GM19452 (cell line): ENCODE results near the gene ARHGAP4.
A peak's percentile ranks its signal among the peaks of the same experiment; 100 is the strongest.

Experiments used
- ATAC-seq: cut with Tn5 transposase; IDR thresholded peaks from one replicate; pipeline ENCODE4 v1.9.1; 2021; ENCODE audit not compliant: unreplicated experiment

The ARHGAP4 gene

DNA sequence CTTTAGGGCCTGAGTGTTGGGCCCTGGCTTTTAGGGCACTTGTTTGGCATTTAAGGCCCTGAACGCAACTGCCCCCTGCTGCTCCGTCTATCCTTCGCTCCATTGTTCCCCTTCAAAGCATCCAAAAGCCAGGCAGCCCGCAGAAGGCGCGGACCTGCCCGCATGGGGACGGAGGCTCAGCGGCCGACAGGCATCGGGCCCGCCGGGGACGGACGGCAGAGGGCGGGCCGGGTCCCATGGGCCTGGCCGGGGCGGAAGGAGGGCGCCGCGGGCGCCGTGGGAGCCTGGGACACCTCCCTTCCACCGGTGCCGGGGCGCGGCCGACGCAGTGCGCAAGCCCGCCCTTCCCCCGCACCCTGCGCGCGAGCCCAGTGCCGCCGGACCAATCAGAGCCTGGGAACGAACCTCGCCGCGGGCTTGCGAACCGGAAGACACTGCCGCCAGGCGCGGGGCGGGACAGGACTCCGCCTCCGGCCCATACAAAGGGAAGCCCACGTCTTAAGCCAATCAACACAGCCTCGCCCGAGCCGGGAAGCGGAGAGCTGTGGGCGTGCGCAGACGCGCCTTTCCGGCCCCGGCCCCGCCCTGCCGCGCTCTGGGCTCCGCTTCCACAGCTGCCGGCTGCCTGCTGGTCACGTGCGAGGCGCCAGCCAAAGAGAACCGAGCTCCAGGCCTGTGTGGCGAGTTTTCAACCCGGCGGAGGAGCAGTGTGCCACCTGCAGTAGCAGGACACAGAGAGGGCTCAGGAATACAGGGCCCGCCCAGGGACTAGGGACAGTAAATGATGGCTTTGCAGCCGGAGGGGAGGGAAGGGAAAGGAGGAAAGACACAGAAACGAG is 2.1 kb upstream of the ARHGAP4 start:
- ATAC-seq, result peak; percentile 65

DNA sequence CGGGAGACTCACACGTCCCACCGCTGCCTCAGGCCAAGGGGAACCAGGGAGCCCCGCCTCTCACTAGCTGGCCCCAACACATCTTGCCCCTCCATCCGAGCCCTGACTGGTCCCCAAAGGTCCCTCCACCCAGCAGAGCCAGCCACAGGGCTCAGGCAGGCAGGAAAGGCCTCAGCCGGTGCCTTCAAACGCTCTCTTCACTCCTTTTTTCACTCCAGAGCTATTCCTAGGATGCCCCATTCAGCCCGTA is 1.5 kb upstream of the ARHGAP4 start:
- no peak for ATAC-seq

GRCh38 chrX:153926858-153927671 is 1.0 kb upstream of the ARHGAP4 start:
- peak; percentile 44 for ATAC-seq

GRCh38 chrX:153926552-153926857 is 441 bp upstream of the ARHGAP4 start:
- ATAC-seq, result no peak

GRCh38 chrX:153925387-153925738 is 701 bp downstream of the ARHGAP4 start:
- ATAC-seq, result no peak

DNA sequence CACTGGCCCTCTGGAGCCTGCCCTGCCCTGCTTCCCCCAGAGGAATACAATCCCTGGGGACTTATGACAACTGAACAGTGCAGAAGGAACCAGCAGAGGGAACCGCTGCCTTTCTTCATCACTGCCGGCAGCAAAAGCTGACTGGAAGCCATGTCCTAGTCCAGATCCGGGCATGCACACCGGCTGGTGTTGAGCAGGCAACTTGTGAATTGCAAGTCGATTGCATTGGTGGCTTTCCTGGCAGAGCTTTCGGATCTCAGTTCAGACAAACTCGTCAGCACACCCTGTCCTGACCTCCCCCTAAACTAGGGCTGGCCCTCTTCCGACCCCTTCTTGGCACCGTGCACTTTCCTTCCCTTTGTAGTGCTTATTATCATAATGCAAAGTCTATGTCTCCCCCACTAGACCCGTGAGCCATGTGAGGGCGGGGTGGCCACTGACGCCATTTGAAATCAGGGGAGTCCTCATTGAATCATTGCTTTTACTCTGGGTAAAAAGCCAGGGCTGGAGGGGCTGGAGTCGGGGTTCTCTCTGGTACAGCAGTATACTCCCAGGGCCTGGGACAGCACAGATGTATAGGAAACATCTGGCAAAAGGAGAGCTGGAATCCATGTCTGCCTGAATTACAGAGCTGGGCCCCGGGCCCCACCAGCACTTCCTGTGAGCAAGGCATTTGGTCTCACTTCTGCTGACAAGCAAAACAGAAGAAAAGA is 1.8 kb downstream of the ARHGAP4 start:
- ATAC-seq, result no peak

DNA sequence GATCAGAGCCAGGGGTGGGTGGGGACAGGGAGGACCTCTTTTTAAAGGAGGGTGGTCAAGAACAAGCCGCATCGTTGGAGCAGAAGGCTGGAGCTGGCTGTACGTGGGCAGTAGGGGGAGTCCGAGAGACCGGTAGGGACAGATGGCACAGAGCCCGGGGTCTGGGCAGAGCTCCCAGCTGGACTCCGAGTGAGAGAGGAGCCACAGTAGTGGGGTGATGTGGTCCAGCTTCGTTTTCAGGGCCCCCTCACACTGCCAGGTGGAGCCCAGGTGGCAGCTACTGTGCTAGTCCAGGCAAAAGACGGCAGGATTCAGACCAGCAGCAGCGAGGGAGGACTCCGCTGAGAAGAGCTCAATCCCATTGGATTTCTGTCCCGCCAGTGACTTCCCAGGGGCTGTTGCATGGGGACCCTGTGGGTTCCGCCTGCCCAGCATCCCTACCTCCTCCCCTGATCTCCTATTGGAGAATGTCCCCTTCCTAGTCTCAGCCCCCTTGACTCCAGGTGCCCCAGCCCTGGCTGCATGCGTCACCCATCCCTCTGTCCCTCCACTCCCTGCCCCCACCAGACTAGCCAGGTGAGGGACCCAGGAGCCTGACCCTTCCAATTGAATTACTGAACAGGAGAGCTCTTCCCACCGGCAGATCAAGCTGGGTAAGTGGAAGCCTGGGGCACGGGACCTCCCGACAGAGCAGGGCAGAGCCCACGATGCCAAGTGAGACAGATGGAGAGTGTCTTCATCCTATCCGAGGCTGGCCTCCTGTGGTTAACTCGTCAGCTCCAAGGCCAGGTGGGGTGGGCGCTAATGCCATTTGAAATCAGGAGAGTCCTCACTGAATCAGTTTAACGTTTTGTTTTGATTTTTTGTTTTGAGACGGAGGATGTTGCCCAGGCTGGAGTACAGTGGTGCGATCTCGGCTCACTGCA is 2.9 kb downstream of the ARHGAP4 start:
- no peak for ATAC-seq

DNA sequence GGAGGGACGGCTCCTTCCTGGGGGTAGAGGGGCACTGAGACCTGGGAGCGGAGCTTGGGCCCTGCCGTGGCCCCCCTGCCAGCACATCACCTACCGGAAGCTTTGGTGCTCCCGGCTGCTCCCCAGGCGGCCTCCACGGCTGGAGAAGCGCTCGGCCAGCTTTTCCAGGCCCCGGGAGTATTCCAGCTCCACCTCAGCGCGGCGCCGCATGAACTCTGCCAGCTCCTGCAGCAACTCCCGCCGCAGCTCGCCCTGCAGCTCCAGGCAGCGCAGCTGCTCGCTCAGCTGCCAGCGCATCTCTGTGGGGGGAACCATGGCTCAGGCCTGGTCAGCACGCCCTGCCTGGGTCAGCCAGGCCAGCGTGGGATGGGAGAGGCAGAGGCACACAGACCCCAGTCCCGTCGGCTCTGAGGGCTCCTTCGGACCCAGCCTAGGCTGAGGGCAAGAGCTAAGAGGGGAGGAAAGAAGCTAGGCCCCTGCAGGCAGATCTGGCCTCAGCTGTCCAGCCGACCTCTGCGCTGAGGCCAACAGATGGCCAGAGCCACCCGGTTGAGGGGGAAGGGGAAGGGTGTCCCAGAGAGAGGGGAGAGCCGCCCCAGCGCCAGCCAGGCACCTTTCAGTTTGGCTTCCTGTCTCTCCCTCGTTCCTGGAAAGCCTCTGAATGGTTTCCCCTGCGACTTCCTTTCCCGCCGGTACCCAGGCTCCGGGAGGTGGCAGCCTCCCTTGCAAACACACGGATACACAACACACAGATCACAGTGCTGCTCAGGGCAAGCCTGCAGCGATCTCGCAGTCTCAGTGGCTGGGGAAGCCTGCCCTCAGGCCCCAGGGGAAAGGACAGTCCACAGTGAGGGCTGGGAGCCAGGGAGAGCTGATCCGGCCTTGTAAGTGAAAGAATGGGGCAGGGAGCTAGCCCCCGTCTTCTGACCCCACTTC is 4.3 kb downstream of the ARHGAP4 start:
- no peak for ATAC-seq

- ATAC-seq, result no peak
Observed at GRCh38 chrX:153921070-153921469, 5.0 kb downstream of the ARHGAP4 start.

GRCh38 chrX:153920546-153920945 is 5.5 kb downstream of the ARHGAP4 start:
- no peak for ATAC-seq

- no peak for ATAC-seq
Observed at GRCh38 chrX:153919281-153919680, 6.8 kb downstream of the ARHGAP4 start.

DNA sequence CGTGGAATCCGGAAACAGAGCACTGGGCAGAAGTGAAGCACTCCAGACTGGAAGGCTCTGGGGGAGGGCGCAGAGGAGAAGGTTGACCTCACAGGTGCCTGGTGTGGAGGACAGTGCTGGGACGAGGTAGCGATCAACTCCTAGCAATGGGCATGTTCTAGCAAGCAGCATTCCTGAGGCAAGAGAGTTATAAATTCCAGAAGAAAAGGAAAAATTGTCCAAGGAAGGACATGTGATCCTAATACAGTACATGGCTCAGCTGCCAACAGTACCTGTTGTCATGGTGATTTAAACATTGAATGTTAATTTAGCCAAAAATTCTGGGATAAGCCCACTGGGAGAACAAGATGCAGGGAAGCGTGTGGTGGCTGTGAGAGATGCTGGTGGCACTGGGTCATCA is 8.2 kb downstream of the ARHGAP4 start:
- ATAC-seq, result no peak

DNA sequence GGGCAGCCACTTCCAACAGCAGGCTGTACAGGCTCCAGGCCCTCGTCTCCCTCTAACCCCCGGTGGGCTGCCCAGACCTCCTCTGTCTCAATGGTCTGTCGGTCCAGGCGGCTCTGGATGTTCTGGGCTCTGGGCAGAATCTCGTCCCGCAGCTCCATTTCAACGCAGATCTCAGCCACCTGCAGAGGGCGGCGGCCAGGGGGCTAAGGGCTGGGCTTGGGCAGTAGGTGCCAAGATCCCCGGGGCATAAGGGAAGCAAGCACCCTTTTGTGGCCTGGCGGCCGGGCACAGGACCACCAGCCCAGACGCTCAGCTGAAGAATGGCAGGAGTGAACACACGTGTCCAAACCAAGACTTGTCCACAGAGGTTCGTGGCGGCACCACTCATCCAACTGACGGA is 12.4 kb downstream of the ARHGAP4 start:
- no peak for ATAC-seq

DNA sequence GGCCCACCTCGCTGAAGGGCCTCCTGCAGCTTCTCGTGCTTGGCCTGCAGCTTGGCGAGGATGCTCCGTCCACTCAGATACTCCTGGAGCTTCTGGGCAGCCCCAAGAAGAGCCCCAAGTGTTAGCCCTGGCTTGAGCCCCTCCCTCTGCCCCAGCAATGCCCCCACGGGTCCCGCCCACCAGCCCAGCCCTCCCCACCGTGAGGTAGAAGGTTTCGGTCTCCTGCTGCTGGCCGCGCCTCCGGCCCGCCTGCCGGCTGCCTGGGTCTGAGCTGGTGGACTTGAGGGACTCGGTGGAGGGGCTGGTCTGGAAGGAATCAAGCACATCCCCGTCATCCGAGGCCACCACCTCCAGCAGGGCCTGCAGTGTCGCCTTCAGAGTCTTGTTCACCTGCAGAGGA is 12.9 kb downstream of the ARHGAP4 start:
- ATAC-seq, result no peak

DNA sequence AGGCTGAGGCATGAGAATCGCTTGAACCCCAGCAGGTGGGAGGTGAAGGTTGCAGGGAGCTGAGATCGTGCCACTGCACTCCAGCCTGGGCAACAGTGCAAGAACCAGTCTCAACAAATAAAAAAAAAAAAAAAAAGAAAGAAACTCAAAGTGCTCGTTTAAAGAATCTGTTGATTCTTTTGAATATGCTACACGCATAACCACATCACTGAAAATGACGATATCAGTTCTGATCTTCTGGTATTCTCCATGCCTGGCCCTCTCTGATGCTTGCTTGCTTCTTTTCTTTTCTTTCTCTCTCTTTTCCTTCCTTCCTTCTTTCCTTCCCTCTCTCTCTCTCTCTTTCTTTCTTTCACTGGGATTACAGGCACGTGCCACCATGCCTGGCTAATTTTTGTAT is 14.3 kb downstream of the ARHGAP4 start:
- no peak for ATAC-seq

DNA sequence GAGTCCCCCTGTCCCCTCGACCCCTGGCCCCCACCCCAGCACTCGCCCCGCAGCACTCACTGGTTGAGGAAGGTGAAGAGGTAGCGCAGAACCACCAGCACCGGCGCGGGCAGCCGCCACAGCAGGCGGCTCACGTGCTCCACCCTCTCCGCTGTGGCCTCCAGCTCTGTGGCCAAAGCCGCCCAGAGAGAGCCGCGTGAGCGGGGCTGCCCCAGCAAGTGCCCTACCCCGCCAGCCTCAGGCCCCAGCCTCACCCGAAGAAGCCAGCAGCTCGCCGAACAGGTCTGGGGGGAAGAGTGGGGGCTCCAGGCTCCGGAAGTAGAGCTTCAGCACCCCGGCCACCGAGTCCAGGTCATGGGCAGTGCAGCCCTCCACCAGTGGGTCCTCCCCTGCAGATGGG is 15.6 kb downstream of the ARHGAP4 start:
- ATAC-seq, result no peak

DNA sequence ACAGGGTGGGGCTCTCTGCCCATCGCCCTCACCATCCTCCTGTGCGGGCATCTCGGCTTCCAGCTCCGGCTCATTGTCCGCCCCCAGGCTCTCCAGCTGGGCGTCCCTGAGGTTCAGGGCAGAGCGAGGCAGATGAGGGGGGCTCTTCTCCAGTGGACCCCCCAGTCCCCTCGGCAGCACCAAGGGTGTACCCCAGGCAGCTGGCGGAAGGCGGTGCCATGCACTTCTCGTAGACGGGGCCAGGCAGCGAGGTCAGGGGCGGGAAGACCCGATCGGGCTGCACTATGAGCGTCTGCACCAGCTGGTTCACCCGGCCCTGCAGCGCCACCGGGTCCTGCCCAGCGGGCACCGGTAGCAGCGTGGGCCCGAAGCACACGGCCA is 16.1 kb downstream of the ARHGAP4 start:
- ATAC-seq, result no peak

- ATAC-seq, result no peak
Observed at GRCh38 chrX:153909024-153909979, 16.8 kb downstream of the ARHGAP4 start.
